ENCODE measurements around the gene WBP4.
"Not testable (repeated sequence)": the region's sequence is repeated elsewhere in the genome, so short reads cannot be mapped to it uniquely, and the experiment has no call there.

GRCh38 chr13:41131189-41131588, 69.9 kb downstream of the WBP4 start:
- TF ChIP-seq SYNCRIP (IDR thresholded peaks at IDR 0.05; ENCODE audit: insufficient read depth, low read depth, low read length); ZNF501 (CRISPR knock-in tag; IDR thresholded peaks at IDR 0.05); ETV6 (CRISPR knock-in tag; conservative IDR thresholded peaks at IDR 0.05): not testable (repeated sequence)

All from HepG2 (cell line).